Measurements from ENCODE around the gene PRKCZ. TPM values are rescaled to one million over a fixed set of nuclear protein-coding genes. Genes with fewer than 3 reads are reported as not detected.

PRKCZ gene
- total and polyA plus RNA-seq, 2 experiments from 2014 or later: 26.2 to 36.9 TPM

DNA sequence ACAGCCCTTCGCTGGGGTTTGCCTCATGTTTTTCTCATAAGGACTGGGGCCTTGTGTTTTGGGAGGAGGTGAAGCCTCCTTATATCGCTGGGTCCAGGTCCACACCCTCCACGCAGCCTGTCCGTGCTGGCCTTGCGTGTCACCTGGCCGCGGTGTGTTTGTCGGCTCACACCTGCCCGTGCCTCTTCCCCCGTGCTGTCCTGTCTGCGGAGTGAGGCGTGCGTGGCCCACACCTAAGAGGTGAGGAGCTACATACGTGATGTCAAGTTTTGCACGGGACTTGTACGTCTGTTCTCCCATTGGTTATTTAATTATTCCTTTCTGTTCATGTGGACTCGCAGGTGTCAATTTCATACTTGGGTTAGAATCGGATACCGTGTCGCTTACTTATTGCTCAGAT, 30.7 kb downstream of the PRKCZ start:
- DNase-seq (ENCODE audit: low spot score) (no peak), ATAC-seq (no peak)
- TF ChIP-seq ZNF331 (CRISPR knock-in tag; IDR thresholded peaks at IDR 0.05; ENCODE audit: low read depth) (no peak), CREB1 (CRISPR knock-in tag; IDR thresholded peaks at IDR 0.05; ENCODE audit: low read depth) (no peak), EZH2 (IDR thresholded peaks at IDR 0.05; ENCODE audit: low read depth, unreplicated experiment) (no peak), STAT1 (IDR thresholded peaks at IDR 0.05; ENCODE audit: unreplicated experiment) (no peak), JUNB (IDR thresholded peaks at IDR 0.05; ENCODE audit: unreplicated experiment) (no peak), EZH2phosphoT487 (IDR thresholded peaks at IDR 0.05; ENCODE audit: unreplicated experiment) (no peak), NANOG (IDR thresholded peaks at IDR 0.05; ENCODE audit: borderline replicate concordance) (no peak), ZNF114 (CRISPR knock-in tag; IDR thresholded peaks at IDR 0.05) (no peak), POLR2AphosphoS5 (IDR thresholded peaks at IDR 0.05; ENCODE audit: low read depth) (no peak)
- TF ChIP-seq, protein P1, sequence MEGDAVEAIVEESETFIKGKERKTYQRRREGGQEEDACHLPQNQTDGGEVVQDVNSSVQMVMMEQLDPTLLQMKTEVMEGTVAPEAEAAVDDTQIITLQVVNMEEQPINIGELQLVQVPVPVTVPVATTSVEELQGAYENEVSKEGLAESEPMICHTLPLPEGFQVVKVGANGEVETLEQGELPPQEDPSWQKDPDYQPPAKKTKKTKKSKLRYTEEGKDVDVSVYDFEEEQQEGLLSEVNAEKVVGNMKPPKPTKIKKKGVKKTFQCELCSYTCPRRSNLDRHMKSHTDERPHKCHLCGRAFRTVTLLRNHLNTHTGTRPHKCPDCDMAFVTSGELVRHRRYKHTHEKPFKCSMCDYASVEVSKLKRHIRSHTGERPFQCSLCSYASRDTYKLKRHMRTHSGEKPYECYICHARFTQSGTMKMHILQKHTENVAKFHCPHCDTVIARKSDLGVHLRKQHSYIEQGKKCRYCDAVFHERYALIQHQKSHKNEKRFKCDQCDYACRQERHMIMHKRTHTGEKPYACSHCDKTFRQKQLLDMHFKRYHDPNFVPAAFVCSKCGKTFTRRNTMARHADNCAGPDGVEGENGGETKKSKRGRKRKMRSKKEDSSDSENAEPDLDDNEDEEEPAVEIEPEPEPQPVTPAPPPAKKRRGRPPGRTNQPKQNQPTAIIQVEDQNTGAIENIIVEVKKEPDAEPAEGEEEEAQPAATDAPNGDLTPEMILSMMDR (conservative IDR thresholded peaks at IDR 0.05; ENCODE audit: low read depth in 2 of 2): no peak
- TF ChIP-seq, protein P2, sequence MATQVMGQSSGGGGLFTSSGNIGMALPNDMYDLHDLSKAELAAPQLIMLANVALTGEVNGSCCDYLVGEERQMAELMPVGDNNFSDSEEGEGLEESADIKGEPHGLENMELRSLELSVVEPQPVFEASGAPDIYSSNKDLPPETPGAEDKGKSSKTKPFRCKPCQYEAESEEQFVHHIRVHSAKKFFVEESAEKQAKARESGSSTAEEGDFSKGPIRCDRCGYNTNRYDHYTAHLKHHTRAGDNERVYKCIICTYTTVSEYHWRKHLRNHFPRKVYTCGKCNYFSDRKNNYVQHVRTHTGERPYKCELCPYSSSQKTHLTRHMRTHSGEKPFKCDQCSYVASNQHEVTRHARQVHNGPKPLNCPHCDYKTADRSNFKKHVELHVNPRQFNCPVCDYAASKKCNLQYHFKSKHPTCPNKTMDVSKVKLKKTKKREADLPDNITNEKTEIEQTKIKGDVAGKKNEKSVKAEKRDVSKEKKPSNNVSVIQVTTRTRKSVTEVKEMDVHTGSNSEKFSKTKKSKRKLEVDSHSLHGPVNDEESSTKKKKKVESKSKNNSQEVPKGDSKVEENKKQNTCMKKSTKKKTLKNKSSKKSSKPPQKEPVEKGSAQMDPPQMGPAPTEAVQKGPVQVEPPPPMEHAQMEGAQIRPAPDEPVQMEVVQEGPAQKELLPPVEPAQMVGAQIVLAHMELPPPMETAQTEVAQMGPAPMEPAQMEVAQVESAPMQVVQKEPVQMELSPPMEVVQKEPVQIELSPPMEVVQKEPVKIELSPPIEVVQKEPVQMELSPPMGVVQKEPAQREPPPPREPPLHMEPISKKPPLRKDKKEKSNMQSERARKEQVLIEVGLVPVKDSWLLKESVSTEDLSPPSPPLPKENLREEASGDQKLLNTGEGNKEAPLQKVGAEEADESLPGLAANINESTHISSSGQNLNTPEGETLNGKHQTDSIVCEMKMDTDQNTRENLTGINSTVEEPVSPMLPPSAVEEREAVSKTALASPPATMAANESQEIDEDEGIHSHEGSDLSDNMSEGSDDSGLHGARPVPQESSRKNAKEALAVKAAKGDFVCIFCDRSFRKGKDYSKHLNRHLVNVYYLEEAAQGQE (IDR thresholded peaks at IDR 0.05; ENCODE audit: unreplicated experiment): no peak
- TF ChIP-seq, protein P3, sequence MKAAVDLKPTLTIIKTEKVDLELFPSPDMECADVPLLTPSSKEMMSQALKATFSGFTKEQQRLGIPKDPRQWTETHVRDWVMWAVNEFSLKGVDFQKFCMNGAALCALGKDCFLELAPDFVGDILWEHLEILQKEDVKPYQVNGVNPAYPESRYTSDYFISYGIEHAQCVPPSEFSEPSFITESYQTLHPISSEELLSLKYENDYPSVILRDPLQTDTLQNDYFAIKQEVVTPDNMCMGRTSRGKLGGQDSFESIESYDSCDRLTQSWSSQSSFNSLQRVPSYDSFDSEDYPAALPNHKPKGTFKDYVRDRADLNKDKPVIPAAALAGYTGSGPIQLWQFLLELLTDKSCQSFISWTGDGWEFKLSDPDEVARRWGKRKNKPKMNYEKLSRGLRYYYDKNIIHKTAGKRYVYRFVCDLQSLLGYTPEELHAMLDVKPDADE (IDR thresholded peaks at IDR 0.05): no peak
- TF ChIP-seq, protein P4, sequence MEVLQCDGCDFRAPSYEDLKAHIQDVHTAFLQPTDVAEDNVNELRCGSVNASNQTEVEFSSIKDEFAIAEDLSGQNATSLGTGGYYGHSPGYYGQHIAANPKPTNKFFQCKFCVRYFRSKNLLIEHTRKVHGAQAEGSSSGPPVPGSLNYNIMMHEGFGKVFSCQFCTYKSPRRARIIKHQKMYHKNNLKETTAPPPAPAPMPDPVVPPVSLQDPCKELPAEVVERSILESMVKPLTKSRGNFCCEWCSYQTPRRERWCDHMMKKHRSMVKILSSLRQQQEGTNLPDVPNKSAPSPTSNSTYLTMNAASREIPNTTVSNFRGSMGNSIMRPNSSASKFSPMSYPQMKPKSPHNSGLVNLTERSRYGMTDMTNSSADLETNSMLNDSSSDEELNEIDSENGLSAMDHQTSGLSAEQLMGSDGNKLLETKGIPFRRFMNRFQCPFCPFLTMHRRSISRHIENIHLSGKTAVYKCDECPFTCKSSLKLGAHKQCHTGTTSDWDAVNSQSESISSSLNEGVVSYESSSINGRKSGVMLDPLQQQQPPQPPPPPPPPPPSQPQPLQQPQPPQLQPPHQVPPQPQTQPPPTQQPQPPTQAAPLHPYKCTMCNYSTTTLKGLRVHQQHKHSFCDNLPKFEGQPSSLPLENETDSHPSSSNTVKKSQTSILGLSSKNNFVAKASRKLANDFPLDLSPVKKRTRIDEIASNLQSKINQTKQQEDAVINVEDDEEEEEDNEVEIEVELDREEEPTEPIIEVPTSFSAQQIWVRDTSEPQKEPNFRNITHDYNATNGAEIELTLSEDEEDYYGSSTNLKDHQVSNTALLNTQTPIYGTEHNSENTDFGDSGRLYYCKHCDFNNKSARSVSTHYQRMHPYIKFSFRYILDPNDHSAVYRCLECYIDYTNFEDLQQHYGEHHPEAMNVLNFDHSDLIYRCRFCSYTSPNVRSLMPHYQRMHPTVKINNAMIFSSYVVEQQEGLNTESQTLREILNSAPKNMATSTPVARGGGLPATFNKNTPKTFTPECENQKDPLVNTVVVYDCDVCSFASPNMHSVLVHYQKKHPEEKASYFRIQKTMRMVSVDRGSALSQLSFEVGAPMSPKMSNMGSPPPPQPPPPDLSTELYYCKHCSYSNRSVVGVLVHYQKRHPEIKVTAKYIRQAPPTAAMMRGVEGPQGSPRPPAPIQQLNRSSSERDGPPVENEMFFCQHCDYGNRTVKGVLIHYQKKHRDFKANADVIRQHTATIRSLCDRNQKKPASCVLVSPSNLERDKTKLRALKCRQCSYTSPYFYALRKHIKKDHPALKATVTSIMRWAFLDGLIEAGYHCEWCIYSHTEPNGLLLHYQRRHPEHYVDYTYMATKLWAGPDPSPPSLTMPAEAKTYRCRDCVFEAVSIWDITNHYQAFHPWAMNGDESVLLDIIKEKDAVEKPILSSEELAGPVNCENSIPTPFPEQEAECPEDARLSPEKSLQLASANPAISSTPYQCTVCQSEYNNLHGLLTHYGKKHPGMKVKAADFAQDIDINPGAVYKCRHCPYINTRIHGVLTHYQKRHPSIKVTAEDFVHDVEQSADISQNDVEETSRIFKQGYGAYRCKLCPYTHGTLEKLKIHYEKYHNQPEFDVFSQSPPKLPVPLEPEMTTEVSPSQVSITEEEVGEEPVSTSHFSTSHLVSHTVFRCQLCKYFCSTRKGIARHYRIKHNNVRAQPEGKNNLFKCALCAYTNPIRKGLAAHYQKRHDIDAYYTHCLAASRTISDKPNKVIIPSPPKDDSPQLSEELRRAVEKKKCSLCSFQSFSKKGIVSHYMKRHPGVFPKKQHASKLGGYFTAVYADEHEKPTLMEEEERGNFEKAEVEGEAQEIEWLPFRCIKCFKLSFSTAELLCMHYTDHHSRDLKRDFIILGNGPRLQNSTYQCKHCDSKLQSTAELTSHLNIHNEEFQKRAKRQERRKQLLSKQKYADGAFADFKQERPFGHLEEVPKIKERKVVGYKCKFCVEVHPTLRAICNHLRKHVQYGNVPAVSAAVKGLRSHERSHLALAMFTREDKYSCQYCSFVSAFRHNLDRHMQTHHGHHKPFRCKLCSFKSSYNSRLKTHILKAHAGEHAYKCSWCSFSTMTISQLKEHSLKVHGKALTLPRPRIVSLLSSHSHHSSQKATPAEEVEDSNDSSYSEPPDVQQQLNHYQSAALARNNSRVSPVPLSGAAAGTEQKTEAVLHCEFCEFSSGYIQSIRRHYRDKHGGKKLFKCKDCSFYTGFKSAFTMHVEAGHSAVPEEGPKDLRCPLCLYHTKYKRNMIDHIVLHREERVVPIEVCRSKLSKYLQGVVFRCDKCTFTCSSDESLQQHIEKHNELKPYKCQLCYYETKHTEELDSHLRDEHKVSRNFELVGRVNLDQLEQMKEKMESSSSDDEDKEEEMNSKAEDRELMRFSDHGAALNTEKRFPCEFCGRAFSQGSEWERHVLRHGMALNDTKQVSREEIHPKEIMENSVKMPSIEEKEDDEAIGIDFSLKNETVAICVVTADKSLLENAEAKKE (CRISPR knock-in tag; IDR thresholded peaks at IDR 0.05): no peak
- Histone ChIP-seq H3K4me3 (no peak overlapping the region), H3K27ac (ENCODE audit: low read depth) (no peak overlapping the region), H3K9me2 (ENCODE audit: insufficient read depth) (no peaks in the 10 kb centered on the region), H4K20me1 (replicated peaks; ENCODE audit: insufficient read depth) (peaks cover 8% of the 10 kb centered on the region; the same call in 1 of the 2 replicates), H3K27me3 (ENCODE audit: insufficient read depth) (no peaks in the 10 kb centered on the region), H3K36me3 (ENCODE audit: insufficient read depth) (peaks cover 9% of the 10 kb centered on the region; the same call in 1 of the 2 replicates), H3K4me2 (no peak overlapping the region), H3F3A (replicated peaks; ENCODE audit: low read depth) (no peaks in the 10 kb centered on the region), H2AFZ (no peak overlapping the region), H3K79me2 (replicated peaks; ENCODE audit: insufficient read depth) (peaks cover 59% of the 10 kb centered on the region), H3K4me1 (ENCODE audit: insufficient read depth) (no peaks in the 10 kb centered on the region)
- Mint-ChIP-seq H3K36me3 (ENCODE audit: low read depth) (peaks cover 41% of the 10 kb centered on the region), H3K4me3 (no peak overlapping the region), H3K27ac (no peak overlapping the region; the same call in 1 of the 2 replicates), H3K4me1 (peaks cover 2% of the 10 kb centered on the region; the same call in 2 of the 3 replicates), H3K9me3 (peaks cover 22% of the 10 kb centered on the region), H3K27me3 (ENCODE audit: insufficient read depth, low read depth, poor library complexity) (peaks cover 18% of the 10 kb centered on the region)
